Measurements from ENCODE around the gene LHFPL6. TPM values are rescaled to one million over a fixed set of nuclear protein-coding genes. Genes with fewer than 3 reads are reported as not detected.

The LHFPL6 gene
- total RNA-seq, 1 donor from 2014 or later, result 3.0 TPM

DNA sequence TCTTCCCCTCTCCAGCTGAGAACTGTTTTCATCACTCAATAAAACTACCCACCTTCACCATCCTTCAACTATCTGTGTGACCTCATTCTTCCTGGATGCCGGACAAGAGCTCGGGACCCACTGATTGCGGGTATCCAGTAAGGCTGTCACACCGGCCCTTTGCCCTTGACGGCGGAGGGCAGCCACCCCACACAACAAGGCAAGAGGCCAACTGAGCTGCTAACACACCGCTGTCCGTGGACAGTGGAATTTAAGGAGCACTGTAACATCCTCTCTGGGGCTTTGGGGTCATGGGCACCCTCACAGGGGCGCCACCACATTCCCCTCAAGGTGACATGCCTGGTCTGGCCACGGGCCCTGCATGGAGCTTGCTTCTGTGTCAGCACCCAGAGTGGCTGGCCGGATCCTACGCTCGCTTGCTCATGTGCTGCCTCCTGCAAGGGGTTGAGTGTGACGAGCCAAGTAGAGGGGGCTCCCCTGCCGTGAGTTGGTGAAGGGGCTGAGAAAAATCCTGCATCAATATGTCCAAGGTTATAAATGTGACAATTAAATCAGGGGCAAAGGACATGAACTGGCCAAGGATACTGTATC lies 31.4 kb downstream of the LHFPL6 start:
- no peaks in the 10 kb centered on the region for H3K36me3 ChIP-seq
- Mint-ChIP-seq H3K9me3 (peaks cover 2% of the 10 kb centered on the region), H3K4me1 (peaks cover 12% of the 10 kb centered on the region), H3K27ac (peak overlapping the region; percentile 53), H3K27me3 (ENCODE audit: insufficient read depth, low read depth) (no peaks in the 10 kb centered on the region), H3K36me3 (peaks cover 14% of the 10 kb centered on the region), H3K4me3 (no peak overlapping the region)
- no peak for DNase-seq (ENCODE audit: low spot score)
- no peak overlapping the region for H3K4me3 ChIP-seq
- no peak overlapping the region for H3K4me2 ChIP-seq
- no peak overlapping the region for H3K27ac ChIP-seq
- no peaks in the 10 kb centered on the region for H3K4me1 ChIP-seq
- no peaks in the 10 kb centered on the region for H4K20me1 ChIP-seq (ENCODE audit: low read depth)
- no peaks in the 10 kb centered on the region for H3K27me3 ChIP-seq
- H2AFZ ChIP-seq (replicated peaks), result no peak overlapping the region
- H3F3A ChIP-seq (ENCODE audit: low read depth), result no peaks in the 10 kb centered on the region
- H3K9ac ChIP-seq, result no peak overlapping the region
- H3K9me3 ChIP-seq (ENCODE audit: low read depth), result no peaks in the 10 kb centered on the region
- no peak for TF ChIP-seq EZH2phosphoT487 (IDR thresholded peaks at IDR 0.05)
- TF ChIP-seq, protein P1, sequence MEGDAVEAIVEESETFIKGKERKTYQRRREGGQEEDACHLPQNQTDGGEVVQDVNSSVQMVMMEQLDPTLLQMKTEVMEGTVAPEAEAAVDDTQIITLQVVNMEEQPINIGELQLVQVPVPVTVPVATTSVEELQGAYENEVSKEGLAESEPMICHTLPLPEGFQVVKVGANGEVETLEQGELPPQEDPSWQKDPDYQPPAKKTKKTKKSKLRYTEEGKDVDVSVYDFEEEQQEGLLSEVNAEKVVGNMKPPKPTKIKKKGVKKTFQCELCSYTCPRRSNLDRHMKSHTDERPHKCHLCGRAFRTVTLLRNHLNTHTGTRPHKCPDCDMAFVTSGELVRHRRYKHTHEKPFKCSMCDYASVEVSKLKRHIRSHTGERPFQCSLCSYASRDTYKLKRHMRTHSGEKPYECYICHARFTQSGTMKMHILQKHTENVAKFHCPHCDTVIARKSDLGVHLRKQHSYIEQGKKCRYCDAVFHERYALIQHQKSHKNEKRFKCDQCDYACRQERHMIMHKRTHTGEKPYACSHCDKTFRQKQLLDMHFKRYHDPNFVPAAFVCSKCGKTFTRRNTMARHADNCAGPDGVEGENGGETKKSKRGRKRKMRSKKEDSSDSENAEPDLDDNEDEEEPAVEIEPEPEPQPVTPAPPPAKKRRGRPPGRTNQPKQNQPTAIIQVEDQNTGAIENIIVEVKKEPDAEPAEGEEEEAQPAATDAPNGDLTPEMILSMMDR (IDR thresholded peaks at IDR 0.05), result no peak
- no peaks in the 10 kb centered on the region for H3K79me2 ChIP-seq (ENCODE audit: low read depth)

DNA sequence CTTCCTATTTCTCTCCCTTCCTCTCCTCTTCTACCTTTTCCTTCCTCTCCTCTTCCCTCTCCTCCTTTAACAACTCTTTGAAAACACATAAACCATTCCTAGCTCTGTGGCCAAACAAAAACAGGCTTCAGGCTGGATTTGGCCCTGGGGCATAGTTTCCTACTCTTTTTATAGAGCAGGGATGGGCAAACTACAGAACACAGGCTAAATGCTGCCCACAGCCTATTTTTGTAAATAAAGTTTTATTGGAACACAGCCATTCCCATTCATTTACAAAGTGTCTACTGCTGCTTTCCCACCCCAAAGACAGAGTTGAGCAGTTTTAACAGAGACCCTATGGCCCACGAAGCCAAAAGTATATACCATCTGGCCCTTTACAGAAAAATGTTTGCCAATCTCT lies 35.4 kb downstream of the LHFPL6 start:
- H3K27ac Mint-ChIP-seq, result no peak overlapping the region
- no peaks in the 10 kb centered on the region for H3K9me3 ChIP-seq (ENCODE audit: low read depth)

DNA sequence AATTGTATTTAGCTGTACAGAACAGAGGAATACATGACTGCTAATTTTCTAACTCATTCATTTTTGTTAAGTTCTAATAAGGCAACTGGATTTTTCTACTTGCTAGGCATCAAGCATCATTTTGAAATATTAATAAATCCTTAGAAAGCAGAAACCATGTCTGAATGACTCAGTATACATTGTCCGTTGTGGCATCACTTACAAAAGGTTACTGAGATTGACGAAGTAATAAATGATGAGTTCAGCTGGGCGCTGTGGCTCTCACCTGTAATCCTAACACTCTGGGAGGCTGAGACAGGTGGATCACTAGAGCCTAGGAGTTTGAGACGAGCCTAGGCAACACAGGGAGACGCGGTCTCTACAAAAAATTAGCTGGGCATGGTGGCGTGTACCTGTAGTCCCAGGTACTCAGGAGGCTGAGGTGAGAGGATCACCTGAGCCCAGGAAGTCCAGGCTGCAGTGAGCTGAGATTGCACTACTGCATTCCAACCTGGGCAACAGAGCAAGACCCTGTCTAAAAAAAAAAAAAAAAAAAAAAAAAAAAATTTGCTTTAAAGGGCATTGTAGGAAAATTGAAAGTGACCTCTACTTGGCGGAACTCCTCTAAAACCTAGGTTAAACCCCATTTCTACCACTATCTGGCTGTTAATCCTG lies 36.6 kb downstream of the LHFPL6 start:
- H3K27ac ChIP-seq, result no peak overlapping the region
- H3K27me3 ChIP-seq, result no peaks in the 10 kb centered on the region
- no peak overlapping the region for H2AFZ ChIP-seq (replicated peaks)
- Mint-ChIP-seq H3K36me3 (peaks cover 3% of the 10 kb centered on the region), H3K4me3 (no peak overlapping the region), H3K27ac (no peak overlapping the region), H3K4me1 (peaks cover 40% of the 10 kb centered on the region), H3K9me3 (no peaks in the 10 kb centered on the region), H3K27me3 (ENCODE audit: insufficient read depth, low read depth) (no peaks in the 10 kb centered on the region)
- H3K36me3 ChIP-seq, result no peaks in the 10 kb centered on the region
- TF ChIP-seq EZH2phosphoT487 (IDR thresholded peaks at IDR 0.05) (no peak), EZH2 (IDR thresholded peaks at IDR 0.05) (no peak)
- TF ChIP-seq, protein P1 (IDR thresholded peaks at IDR 0.05), result no peak
- no peak for DNase-seq (ENCODE audit: low spot score)
- H3K79me2 ChIP-seq (ENCODE audit: low read depth), result no peaks in the 10 kb centered on the region
- no peak overlapping the region for H3K9ac ChIP-seq
- peaks cover 10% of the 10 kb centered on the region for H3K4me1 ChIP-seq
- H3K4me2 ChIP-seq, result no peak overlapping the region
- H4K20me1 ChIP-seq (ENCODE audit: low read depth), result no peaks in the 10 kb centered on the region
- H3K9me3 ChIP-seq (ENCODE audit: low read depth), result no peaks in the 10 kb centered on the region
- H3K4me3 ChIP-seq, result no peak overlapping the region
- H3F3A ChIP-seq (ENCODE audit: low read depth), result no peaks in the 10 kb centered on the region

More for the DNA sequence above, 35.4 kb downstream of the LHFPL6 start:
- Mint-ChIP-seq H3K9me3 (no peaks in the 10 kb centered on the region), H3K4me1 (peaks cover 41% of the 10 kb centered on the region), H3K27me3 (ENCODE audit: insufficient read depth, low read depth) (no peaks in the 10 kb centered on the region), H3K4me3 (no peak overlapping the region), H3K36me3 (peaks cover 7% of the 10 kb centered on the region)
- no peak for DNase-seq (ENCODE audit: low spot score)
- no peaks in the 10 kb centered on the region for H3K27me3 ChIP-seq
- TF ChIP-seq EZH2 (IDR thresholded peaks at IDR 0.05) (no peak), EZH2phosphoT487 (IDR thresholded peaks at IDR 0.05) (no peak)
- TF ChIP-seq, protein P1 (IDR thresholded peaks at IDR 0.05), result no peak
- no peaks in the 10 kb centered on the region for H4K20me1 ChIP-seq (ENCODE audit: low read depth)
- H3F3A ChIP-seq (ENCODE audit: low read depth), result no peaks in the 10 kb centered on the region
- no peaks in the 10 kb centered on the region for H3K79me2 ChIP-seq (ENCODE audit: low read depth)
- no peak overlapping the region for H3K4me2 ChIP-seq
- no peak overlapping the region for H2AFZ ChIP-seq (replicated peaks)
- peaks cover 10% of the 10 kb centered on the region for H3K4me1 ChIP-seq
- no peak overlapping the region for H3K27ac ChIP-seq
- H3K4me3 ChIP-seq, result no peak overlapping the region
- H3K9ac ChIP-seq, result no peak overlapping the region
- no peaks in the 10 kb centered on the region for H3K36me3 ChIP-seq
